ENCODE data around the gene FKBP5. TPM values are rescaled to one million over a fixed set of nuclear protein-coding genes. Genes with fewer than 3 reads are reported as not detected.

The FKBP5 gene
- total RNA-seq, 1 experiment from 2014 or later = 33.9 TPM

GRCh38 chr6:35603326-35604202 lies 85.2 kb downstream of the FKBP5 start:
- no peaks in the 10 kb centered on the region for H3K79me2 ChIP-seq (ENCODE audit: insufficient read depth, low read length)
- no peak overlapping the region for H3K27ac ChIP-seq (ENCODE audit: insufficient read length, low read depth, low read length)
- H4K8ac ChIP-seq (replicated peaks; ENCODE audit: insufficient read length, low read depth, low read length) = no peak overlapping the region
- H3K14ac ChIP-seq (ENCODE audit: insufficient read depth, low read length) = no peak overlapping the region
- peaks cover 6% of the 10 kb centered on the region; the same call in 1 of the 2 replicates for H3K4me1 ChIP-seq (ENCODE audit: insufficient read depth, low read length)
- H3K23ac ChIP-seq (ENCODE audit: insufficient read length, low read depth, low read length) = no peak overlapping the region
- H2BK5ac ChIP-seq (ENCODE audit: insufficient read length, low read length) = no peak overlapping the region
- H4K20me1 ChIP-seq (ENCODE audit: control insufficient read depth, insufficient read depth, insufficient read length) = no peaks in the 10 kb centered on the region
- H2BK20ac ChIP-seq (ENCODE audit: low read depth, low read length, poor library complexity, severe bottlenecking) = no peak overlapping the region
- no peak overlapping the region for H2AK5ac ChIP-seq (ENCODE audit: insufficient read length, low read length)
- no peak overlapping the region for H3K4me3 Mint-ChIP-seq
- no peaks in the 10 kb centered on the region for H3K27me3 Mint-ChIP-seq (ENCODE audit: low read depth)
- TF ChIP-seq, protein P1, sequence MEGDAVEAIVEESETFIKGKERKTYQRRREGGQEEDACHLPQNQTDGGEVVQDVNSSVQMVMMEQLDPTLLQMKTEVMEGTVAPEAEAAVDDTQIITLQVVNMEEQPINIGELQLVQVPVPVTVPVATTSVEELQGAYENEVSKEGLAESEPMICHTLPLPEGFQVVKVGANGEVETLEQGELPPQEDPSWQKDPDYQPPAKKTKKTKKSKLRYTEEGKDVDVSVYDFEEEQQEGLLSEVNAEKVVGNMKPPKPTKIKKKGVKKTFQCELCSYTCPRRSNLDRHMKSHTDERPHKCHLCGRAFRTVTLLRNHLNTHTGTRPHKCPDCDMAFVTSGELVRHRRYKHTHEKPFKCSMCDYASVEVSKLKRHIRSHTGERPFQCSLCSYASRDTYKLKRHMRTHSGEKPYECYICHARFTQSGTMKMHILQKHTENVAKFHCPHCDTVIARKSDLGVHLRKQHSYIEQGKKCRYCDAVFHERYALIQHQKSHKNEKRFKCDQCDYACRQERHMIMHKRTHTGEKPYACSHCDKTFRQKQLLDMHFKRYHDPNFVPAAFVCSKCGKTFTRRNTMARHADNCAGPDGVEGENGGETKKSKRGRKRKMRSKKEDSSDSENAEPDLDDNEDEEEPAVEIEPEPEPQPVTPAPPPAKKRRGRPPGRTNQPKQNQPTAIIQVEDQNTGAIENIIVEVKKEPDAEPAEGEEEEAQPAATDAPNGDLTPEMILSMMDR (conservative IDR thresholded peaks at IDR 0.05) = no peak
- H3K4ac ChIP-seq (ENCODE audit: low read depth, low read length) = no peak overlapping the region
- no peaks in the 10 kb centered on the region for H3K9me3 ChIP-seq (ENCODE audit: control insufficient read depth, low read depth, low read length)
- no peak overlapping the region for H2BK120ac ChIP-seq (ENCODE audit: low read depth, low read length, poor library complexity, severe bottlenecking)
- H2BK12ac ChIP-seq (ENCODE audit: insufficient read length, low read depth, low read length) = no peak overlapping the region
- DNase-seq = no peak
- H3K27me3 ChIP-seq (ENCODE audit: insufficient read depth, low read length) = no peaks in the 10 kb centered on the region
- peaks cover 3 to 18% (median 14%) of the 10 kb centered on the region in 3 experiments; a peak in 5 of 7 replicates for H3K36me3 Mint-ChIP-seq (ENCODE audit: insufficient read depth in 1 of 3, low read depth in 3 of 3)
- H3K4me2 ChIP-seq (ENCODE audit: insufficient read depth, insufficient read length, low read length) = no peak overlapping the region
- H3K18ac ChIP-seq (ENCODE audit: insufficient read length, low read depth, low read length) = no peak overlapping the region
- peaks cover 22 to 24% of the 10 kb centered on the region in 2 experiments for H3K4me1 Mint-ChIP-seq
- 0 out of 7 replicates have a peak overlapping the region, but pooled peaks of 1 of the 3 experiments have one; percentile 35 for H3K27ac Mint-ChIP-seq
- no peaks in the 10 kb centered on the region for H3K23me2 ChIP-seq (ENCODE audit: insufficient read length, low read depth, low read length, poor library complexity, severe bottlenecking)
- no peaks in the 10 kb centered on the region for H3K79me1 ChIP-seq (ENCODE audit: insufficient read depth, low read depth, low read length, poor library complexity, severe bottlenecking)
- WGBS (ENCODE audit: extremely low coverage, insufficient read length, low lambda C conversion rate) = no CpG with 5 or more reads among the region's 9 CpGs
- H3K56ac ChIP-seq (ENCODE audit: insufficient read length, low read depth, low read length) = no peak overlapping the region
- H3K9me3 Mint-ChIP-seq = no peaks in the 10 kb centered on the region
- H3K9ac ChIP-seq (ENCODE audit: extremely low read depth, insufficient read length, low read length) = no peak overlapping the region
- no peak overlapping the region for H2BK15ac ChIP-seq (ENCODE audit: low read depth, low read length)
- H4K5ac ChIP-seq (ENCODE audit: insufficient read length, low read depth, low read length) = no peak overlapping the region
- no peak overlapping the region for H2AFZ ChIP-seq (ENCODE audit: low read length)
- no peak overlapping the region for H4K91ac ChIP-seq (ENCODE audit: insufficient read length, low read depth, low read length)
- no peak overlapping the region for H3T11ph ChIP-seq (ENCODE audit: low read length)
